GM18502 (cell line): ENCODE data around the gene FTCD.
A peak's percentile ranks its signal among the peaks of the same experiment; 100 is the strongest.
"Not testable (repeated sequence)": the region's sequence is repeated elsewhere in the genome, so short reads cannot be mapped to it uniquely, and the experiment has no call there.

Source experiments
- ATAC-seq: cut with Tn5 transposase; IDR thresholded peaks from one replicate; pipeline ENCODE4 v1.9.1; 2021; ENCODE audit warnings: mild to moderate bottlenecking; ENCODE audit not compliant: unreplicated experiment, poor library complexity

The FTCD gene

DNA sequence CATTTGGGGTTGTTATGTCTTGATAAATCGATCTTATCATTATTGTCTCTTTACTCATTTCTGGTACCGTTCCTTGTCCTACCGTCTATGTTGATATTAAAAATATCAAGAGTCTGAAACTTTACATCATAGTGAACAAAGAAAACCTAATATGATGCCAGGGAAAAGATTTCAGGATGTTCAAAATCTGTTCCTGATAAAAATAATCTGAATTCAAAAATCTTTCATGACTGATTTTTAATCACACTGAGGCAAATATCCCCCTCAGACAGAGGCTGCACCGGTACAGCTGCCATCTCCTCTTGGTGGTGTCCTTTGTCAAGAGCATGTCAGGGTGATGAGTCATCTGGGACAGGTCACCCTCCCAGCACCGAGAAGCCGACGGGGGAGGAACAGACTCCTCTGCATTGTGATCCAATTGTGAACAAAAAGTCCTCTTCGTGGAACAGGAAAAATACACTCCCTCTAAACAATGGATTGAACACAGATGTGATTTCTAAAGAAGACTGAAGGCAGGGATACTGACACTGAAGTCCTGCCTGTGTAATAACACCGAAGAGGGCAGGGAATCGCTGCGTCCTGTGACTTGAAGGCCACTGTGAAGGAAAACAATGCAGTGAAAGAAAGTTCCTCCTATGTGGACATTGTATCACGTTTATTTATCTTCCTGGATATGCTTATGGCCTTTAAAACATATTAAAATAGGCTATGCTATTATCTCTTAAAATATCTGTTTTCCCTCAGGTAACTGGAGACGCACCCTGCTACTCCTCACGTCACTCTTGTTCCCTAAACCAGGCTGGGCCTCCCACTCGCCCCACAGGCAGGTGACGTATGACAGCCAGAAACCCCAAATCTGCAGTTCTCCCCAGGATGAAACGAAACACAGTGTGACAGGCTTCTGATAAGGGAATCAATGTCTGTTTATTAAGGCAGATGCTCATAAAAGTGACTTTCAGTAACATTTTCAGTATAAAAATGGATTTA lies 33.1 kb upstream of the FTCD start:
- no peak for ATAC-seq

- ATAC-seq = no peak
Measured at GRCh38 chr21:46187814-46188213, 32.4 kb upstream of the FTCD start.

DNA sequence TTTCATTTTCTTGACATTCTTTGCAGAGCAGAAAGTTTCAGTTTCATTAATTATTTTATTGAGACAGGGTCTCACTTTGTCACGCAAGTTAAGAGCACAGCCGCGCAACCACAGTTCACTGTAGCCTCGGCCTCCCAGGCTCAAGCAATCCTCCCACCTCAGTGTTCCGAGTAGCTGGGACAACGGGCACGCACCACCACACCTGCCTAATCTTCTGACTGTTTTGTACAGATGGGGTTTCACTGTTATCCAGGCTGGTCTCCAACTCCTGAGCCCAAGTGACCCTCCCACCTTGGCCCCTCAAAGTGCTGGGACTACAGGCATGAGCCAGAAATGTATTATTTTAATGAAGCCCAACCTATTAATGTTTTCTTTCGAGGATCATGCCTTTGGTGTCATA lies 31.9 kb upstream of the FTCD start:
- ATAC-seq = no peak

- ATAC-seq = no peak
Measured at GRCh38 chr21:46185716-46186115, 30.3 kb upstream of the FTCD start.

DNA sequence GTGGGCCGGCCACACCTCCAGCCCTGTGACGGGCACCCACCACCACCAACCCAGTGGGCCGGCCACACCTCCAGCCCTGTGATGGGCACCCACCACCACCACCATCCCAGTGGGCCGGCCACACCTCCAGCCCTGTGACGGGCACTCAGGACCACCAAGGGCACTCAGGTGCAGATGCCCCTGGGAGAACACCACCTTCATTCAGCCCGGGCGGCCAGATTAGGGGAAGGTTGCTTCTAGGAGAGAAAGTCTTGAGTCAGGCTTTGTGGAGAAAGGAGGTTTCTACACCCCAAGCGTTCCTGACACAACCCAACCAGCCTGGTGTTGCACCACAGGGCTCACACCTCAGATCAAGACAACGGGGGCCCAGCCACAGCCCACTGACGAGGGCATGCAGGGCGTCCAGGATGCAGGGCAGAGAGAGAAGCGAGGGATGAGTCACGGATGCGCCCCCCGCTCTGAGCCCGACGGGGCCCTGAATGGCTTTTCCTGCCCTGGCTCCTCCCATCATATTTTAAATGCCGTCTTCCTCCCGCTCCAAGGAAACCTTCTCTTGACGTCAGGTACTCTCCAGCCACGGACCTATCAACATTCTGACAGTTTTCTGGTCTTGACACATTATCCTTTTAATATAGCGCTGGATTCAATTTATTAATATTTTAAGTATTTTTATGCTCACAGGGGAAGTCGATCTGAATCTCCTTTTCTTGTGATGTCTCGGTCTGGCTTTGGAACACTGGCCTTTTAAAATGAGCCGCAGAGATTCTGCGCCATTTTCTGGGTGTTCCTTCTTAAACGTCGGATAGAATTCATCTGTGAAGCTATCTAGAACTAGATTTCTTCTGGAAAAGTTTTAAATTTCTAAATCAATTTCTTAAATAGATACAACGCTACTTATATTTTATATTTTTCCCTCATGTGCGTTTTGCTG lies 29.5 kb upstream of the FTCD start:
- peak; percentile 66 for ATAC-seq

DNA sequence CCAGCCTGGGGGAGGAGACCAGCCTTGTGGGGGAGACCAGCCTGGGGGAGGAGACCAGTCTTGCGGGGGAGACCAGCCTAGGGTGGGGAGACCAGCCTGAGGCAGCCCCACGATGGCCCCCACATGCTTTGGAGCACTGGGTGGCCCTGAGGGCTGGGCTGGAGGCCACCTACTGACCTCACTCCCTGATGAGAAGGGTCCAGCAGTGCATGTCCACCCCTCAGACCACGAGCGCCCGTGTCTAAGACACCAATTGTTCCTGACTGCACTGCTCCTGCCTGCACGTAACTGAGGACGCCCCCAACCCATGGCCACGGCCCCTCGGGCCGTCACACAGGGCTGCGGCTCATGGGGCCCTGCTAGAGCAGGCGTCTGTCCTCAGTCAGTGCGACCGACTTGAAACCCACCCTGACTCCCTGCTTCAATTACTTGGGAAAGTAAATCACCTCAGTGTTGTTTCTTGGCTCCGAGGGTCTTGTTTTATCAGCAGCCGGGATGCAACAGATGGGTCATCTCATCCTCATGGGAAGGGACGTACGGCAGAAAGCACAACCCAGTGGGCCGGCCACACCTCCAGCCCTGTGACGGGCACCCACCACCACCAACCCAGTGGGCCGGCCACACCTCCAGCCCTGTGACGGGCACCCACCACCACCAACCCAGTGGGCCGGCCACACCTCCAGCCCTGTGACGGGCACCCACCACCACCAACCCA lies 28.7 kb upstream of the FTCD start, which contains the start of gene SPATC1L:
SPATC1L (minus strand) TSS at position 550 of the 715 bp plus-strand sequence. CDS start 1,643 bp downstream, outside the sequence.
- ATAC-seq = peak; percentile 67

DNA sequence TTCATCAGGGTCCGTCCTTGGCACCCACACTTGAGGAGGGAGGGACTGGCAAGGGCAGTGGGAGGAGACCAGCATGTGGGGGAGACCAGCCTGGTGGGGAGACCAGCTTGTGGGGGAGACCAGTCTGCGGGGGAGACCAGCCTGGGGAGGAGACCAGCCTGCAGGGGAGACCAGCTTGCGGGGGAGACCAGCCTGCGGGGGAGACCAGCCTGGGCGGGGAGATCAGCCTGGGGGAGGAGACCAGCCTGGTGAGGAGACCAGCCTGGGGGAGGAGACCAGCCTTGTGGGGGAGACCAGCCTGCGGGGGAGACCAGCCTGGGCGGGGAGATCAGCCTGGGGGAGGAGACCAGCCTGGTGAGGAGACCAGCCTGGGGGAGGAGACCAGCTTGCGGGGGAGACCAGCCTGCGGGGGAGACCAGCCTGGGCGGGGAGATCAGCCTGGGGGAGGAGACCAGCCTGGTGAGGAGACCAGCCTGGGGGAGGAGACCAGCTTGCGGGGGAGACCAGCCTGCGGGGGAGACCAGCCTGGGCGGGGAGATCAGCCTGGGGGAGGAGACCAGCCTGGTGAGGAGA lies 28.0 kb upstream of the FTCD start:
- ATAC-seq = not testable (repeated sequence)

DNA sequence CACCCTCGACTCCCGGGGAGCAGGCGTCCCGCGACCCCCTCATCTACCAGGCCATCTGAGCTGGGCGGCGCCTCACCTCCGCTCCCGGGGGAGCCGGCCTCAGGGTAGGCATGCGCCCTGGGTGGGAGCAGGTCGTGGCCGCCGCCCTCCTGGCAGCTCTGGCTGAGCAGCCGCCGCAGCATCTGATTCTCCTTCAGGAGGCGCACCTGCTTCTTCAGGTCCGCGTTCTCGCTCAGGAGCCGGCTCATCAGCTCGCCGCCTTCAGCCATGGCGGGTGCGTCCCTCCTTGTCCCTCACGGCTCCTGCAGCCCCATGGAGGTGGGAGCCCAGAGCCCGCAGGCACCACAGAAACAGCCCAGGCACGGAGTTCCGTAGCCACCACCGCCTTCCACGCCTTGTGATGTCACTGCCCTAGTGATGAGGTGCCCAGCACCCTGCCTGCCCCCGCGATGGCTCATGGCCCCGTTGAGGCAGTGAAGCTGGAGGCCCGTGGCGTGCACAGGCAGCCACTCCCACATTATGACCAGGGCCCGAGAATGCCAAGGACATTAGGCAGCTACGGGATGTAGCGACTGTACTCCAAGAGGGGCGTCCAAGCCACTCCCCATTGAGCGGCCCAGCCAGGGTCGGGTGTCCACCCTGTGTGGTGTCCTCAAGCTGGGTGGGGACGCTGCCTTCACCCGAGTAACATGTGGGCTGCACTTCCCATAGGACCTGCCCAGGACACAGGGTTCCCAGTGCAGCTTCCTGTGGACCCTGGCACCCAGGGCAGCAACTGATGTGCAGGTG lies 27.4 kb upstream of the FTCD start:
- no peak for ATAC-seq

DNA sequence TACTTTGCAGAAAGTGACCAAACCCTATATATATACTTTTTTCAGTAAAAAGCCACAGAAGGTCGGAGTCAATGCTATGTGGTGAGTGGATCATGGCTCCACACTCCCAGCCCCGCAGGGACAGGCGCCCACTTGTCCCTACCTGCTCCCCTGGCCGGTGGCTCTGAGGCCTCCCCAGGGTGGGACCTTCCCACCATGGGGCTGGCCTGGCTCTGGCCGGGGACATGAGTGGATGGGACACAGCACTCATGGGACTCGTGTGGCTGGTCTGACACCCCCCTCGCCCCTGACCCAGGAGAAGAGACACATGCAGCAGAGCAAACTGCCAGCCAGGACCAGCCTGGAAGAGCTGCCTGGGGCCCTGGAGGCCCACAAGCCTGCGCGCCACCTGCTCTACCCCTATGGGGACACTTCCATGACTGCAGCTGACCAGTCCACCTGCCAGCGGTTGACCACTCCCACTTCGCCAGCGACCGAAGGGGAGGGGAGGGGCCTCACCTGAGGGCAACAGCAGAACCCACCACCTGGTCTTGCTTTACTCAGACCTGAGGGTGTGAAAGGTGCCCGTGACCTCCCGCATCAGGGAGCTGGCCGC lies 26.7 kb upstream of the FTCD start:
- ATAC-seq = no peak

DNA sequence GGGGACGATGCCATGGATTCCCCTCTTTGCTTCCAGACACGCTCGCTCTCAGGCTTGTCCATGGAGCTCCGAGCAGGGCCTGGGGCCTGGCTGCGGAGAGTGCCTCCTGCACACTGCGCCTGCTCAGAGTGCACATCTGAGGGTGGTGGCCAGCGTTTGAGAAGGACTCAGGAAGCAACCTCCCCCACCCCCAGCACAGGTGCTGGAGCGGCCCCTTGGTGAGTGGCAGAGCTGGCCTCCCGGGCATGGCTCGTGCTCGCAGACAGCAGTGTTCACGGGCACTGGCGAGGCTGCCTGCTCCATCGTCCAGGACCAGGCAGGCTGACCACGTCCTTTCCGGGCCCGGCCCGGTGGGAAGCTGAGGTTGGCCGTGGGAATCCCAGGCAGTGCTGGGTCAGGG lies 26.1 kb upstream of the FTCD start:
- ATAC-seq = no peak

- ATAC-seq = no peak
Measured at GRCh38 chr21:46180778-46181391, 25.5 kb upstream of the FTCD start.

GRCh38 chr21:46180079-46180722 lies 24.8 kb upstream of the FTCD start:
- ATAC-seq = no peak

- no peak for ATAC-seq
Measured at GRCh38 chr21:46179708-46180078, 24.3 kb upstream of the FTCD start.

GRCh38 chr21:46178961-46179360 lies 23.6 kb upstream of the FTCD start:
- no peak for ATAC-seq

- not testable (repeated sequence) for ATAC-seq
Measured at GRCh38 chr21:46176443-46177129, 21.2 kb upstream of the FTCD start.

- ATAC-seq = no peak
Measured at GRCh38 chr21:46173573-46173972, 18.2 kb upstream of the FTCD start.

DNA sequence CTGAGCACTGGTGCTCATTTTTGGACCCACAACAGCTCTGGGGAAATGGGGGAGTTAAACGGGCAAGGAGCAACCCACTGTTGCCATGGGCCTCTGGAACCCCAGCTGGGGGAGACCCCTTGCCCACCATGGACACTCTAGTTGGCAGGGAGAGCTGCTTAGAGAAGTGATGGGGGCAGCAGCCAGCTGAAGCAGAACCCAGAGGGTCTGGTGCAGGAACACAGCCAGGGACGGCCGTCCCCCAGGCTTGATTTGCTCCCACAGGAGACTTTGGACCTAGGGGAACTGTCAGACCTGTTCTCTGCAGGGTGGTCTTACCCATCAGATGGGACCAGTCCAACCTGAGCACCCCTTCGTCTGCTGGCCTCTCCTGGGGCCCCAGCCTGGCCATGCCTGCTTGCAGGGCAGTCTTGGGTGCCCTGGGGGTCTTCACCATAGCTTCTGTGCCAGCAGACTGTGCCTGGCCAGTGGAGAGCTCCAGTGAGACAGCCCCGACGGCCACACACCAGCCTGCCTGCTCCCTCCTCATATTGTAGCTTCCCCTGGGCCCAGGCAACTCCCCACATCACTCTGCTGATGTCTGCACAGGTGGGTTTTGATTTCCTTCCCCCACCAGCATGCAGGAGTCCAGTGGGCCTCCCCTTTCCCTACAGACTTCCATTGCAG lies 17.6 kb upstream of the FTCD start:
- ATAC-seq = no peak
